Right lobe of liver (tissue), 6 donors: ENCODE measurements around the gene CADPS. TPM values are rescaled to one million over a fixed set of nuclear protein-coding genes. Genes with fewer than 3 reads are reported as not detected.

Experiments
- ATAC-seq, 4 donors: fragments of 200-7000 bp; cut with Tn5 transposase; one replicate each; pipeline ENCODE4 v1.9.1; 2020; ENCODE audit warnings: mild to moderate bottlenecking in 4 of 4, moderate library complexity in 4 of 4
- DNase-seq, 3 donors: peaks; one replicate each; pipeline ENCODE4 v3.0.0-alpha.2; 2020
- H3K27ac ChIP-seq, 3 donors: fragments of 200-600 bp; one replicate each; pipeline ENCODE4 v1.8.0; 2022
- H3K27me3 ChIP-seq, 2 donors: fragments of 200-600 bp; one replicate each; pipeline ENCODE4 v1.8.0; 2022
- H3K36me3 ChIP-seq, 4 donors: fragments of 200-600 bp; sonication (generic) in 1 of 4; one replicate each; pipeline versions ENCODE4 v1.5.1 to v1.8.0; 2017 to 2022; ENCODE audit warnings: control low read depth in 1 of 4
- H3K4me1 ChIP-seq, 4 donors: fragments of 200-600 bp; sonication (generic) in 1 of 4; one replicate each; pipeline versions ENCODE4 v1.5.1 to v1.8.0; 2017 to 2022; ENCODE audit warnings: control low read depth in 1 of 4
- H3K4me3 ChIP-seq, 3 donors: fragments of 200-600 bp; one replicate each; pipeline ENCODE4 v1.8.0; 2022
- H3K9me3 ChIP-seq, 4 donors: fragments of 200-600 bp; sonication (generic) in 1 of 4; one replicate each; pipeline versions ENCODE4 v1.5.1 to v1.8.0; 2017 to 2022; ENCODE audit warnings: control low read depth in 1 of 4
- CTCF ChIP-seq, 4 donors: fragments of 200-600 bp in 3 of 4; fragments of 450-650 bp in 1 of 4; IDR thresholded peaks; one replicate each; pipeline versions ENCODE4 v1.5.1 to v1.8.0; 2016 to 2022; ENCODE audit warnings: antibody characterized with exemption in 4 of 4, mild to moderate bottlenecking in 2 of 4
- POLR2A ChIP-seq: fragments of 450-650 bp; IDR thresholded peaks from one replicate; pipeline ENCODE4 v1.6.1; 2017; ENCODE audit warnings: antibody characterized with exemption, mild to moderate bottlenecking
- WGBS: methylation state at CpG from one replicate; pipeline ENCODE4 v1.1.6; 2018; ENCODE audit warnings: low coverage, low lambda C conversion rate; ENCODE audit not compliant: insufficient coverage; ENCODE audit errors: missing lambda C conversion rate; 5-methylcytosine and 5-hydroxymethylcytosine counted together
- intact Hi-C, 2 donors: fragments of 100-400 bp; cut with DNase I; formaldehyde crosslinking; loops; one replicate each; pipeline versions ENCODE4 v1.11.2 to v1.14.1; 2022
- total RNA-seq, 6 experiments: library from RNA; depleted of rRNA in 2 of 6; stranded (reverse); fragments of >200 nt in 2 of 6; fragmentation: NEBNext Ultra II Directional in 3 of 6; extraction: Animal tissue kit (Norgen Biotek cat#: 25700) in 3 of 6; gene quantifications; one replicate each; pipeline versions ENCODE4 v1.1.0 to v1.2.4, GENCODE V29; 2016 to 2023
- donor health status: DM: no; HTN: yes; CAD: no.
- donor health status: DM: no; HTN: no; CAD: no.
- donor health status: DM: no; HTN: no; CAD: no.
- donor health status: DM: no; HTN: yes; CAD: no.
- donor health status: DM: no; HTN: yes; CAD: no.

The CADPS gene
- total RNA-seq, 6 experiments from 2014 or later, result 0.06 to 0.98 TPM; not detected in 4

- ATAC-seq (no peak), DNase-seq (no peak)
- no peak for TF ChIP-seq POLR2A
- TF ChIP-seq CTCF (IDR thresholded peaks at IDR 0.05), result no peak
- no peaks in the 10 kb centered on the region for H3K27me3 ChIP-seq
- no peak overlapping the region for H3K27ac ChIP-seq
- no peaks in the 10 kb centered on the region for H3K4me1 ChIP-seq
- H3K36me3 ChIP-seq, result no peaks in the 10 kb centered on the region
- no peak overlapping the region for H3K4me3 ChIP-seq
- WGBS, result 23% methylated on average over 1 of the region's 1 CpG
- intact Hi-C loops, result no loop called here
- H3K9me3 ChIP-seq, result no peaks in the 10 kb centered on the region
These were observed 197.3 kb downstream of the CADPS start for GRCh38 chr3:62677926-62678325.

- intact Hi-C loops, result no loop called here
- Histone ChIP-seq H3K4me1 (no peaks in the 10 kb centered on the region), H3K9me3 (no peaks in the 10 kb centered on the region), H3K27me3 (no peaks in the 10 kb centered on the region), H3K4me3 (no peak overlapping the region), H3K36me3 (no peaks in the 10 kb centered on the region), H3K27ac (no peak overlapping the region)
- ATAC-seq, result no peak
- 42% methylated on average over 3 of the region's 3 CpGs for WGBS
- DNase-seq, result no peak
- TF ChIP-seq POLR2A, result no peak
These were observed 198.4 kb downstream of the CADPS start for GRCh38 chr3:62676689-62677271.

GRCh38 chr3:62675492-62675891 lies 199.7 kb downstream of the CADPS start:
- Histone ChIP-seq H3K4me1 (no peaks in the 10 kb centered on the region), H3K27me3 (no peaks in the 10 kb centered on the region), H3K27ac (no peak overlapping the region), H3K9me3 (no peaks in the 10 kb centered on the region), H3K36me3 (no peaks in the 10 kb centered on the region), H3K4me3 (no peak overlapping the region)
- ATAC-seq (no peak), DNase-seq (no peak)
- TF ChIP-seq CTCF (IDR thresholded peaks at IDR 0.05), result no peak
- no peak for TF ChIP-seq POLR2A
- 75% methylated on average over 1 of the region's 1 CpG for WGBS
- intact Hi-C loops, result no loop called here

- H3K27me3 ChIP-seq, result no peaks in the 10 kb centered on the region
- no peak for TF ChIP-seq CTCF (IDR thresholded peaks at IDR 0.05)
- no peak for TF ChIP-seq POLR2A
- ATAC-seq, result no peak
These were observed 202.3 kb downstream of the CADPS start for GRCh38 chr3:62672988-62673313.

GRCh38 chr3:62672270-62672987 lies 202.8 kb downstream of the CADPS start:
- intact Hi-C loops, result no loop called here
- TF ChIP-seq POLR2A (no peak), CTCF (IDR thresholded peaks at IDR 0.05) (no peak)
- H3K4me1 ChIP-seq, result no peaks in the 10 kb centered on the region
- no peaks in the 10 kb centered on the region for H3K27me3 ChIP-seq
- no peaks in the 10 kb centered on the region for H3K36me3 ChIP-seq
- no peak for ATAC-seq
- 39% methylated on average over 10 of the region's 10 CpGs for WGBS
- H3K4me3 ChIP-seq, result no peak overlapping the region
- no peak overlapping the region for H3K27ac ChIP-seq
- no peaks in the 10 kb centered on the region for H3K9me3 ChIP-seq
- no peak for DNase-seq

More at GRCh38 chr3:62672988-62673313, 202.3 kb downstream of the CADPS start:
- intact Hi-C loops, result no loop called here
- Histone ChIP-seq H3K27ac (no peak overlapping the region), H3K4me1 (no peaks in the 10 kb centered on the region), H3K9me3 (no peaks in the 10 kb centered on the region), H3K4me3 (no peak overlapping the region), H3K36me3 (no peaks in the 10 kb centered on the region)
- no peak for DNase-seq
